ENCODE measurements around the gene BAG1.

The BAG1 gene

GRCh38 chr9:33209394-33209793 lies 55.1 kb downstream of the BAG1 start:
- no peak for DNase-seq

DNA sequence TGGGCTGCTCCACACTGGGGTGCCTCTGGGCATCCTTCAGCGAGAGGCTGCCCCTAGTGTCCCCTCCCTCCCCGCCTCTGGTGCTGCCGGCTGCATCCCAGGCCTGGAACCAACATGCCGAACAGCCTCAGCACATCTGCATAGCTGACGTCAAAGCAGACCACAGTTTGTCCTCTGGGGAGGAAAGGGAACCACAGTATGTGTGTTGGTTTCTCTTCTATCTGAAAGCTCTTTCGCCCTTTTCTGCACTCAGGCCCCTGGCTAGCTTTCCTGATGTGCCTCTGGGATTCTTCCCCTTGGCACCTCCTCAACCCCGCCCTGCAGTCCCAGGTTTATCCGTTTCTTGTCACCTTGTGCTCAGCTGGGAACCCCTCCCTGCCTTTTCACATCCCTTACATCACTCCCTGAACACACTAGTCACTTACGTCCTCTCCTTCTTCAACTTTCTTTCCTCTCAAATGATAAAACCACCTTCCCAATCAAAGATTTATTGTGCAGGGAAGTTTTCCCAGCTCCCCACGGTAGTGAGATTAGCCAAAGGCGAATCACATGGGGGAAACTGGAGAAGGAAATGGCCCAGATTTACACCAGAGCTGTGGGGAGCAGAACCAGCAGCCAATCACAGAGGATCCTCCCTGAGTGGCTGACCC lies 61.8 kb downstream of the BAG1 start:
- peak; percentile 88 for DNase-seq

All from fibroblast of upper back skin (primary cell).